Spleen (tissue), 7 donors: ENCODE data around the gene ABCA6.

ENCODE experiments used
- POLR2A ChIP-seq, 3 donors: fragments of 450-650 bp; IDR thresholded peaks; one replicate each; pipeline ENCODE4 v1.5.1; 2017; ENCODE audit warnings: antibody characterized with exemption in 3 of 3, mild to moderate bottlenecking in 1 of 3
- TF ChIP-seq, protein P1 (sequence below), 11 experiments: fragments of 200-600 bp in 7 of 11; fragments of 450-650 bp in 4 of 11; sonication (generic) in 4 of 11; IDR thresholded peaks in 8 of 11; conservative IDR thresholded peaks in 3 of 11; 1 replicate in 7 of 11; 2 replicates in 4 of 11; pipeline versions ENCODE4 v1.4.0 to v1.8.0; 2016 to 2021; ENCODE audit warnings: antibody characterized with exemption in 11 of 11, inconsistent platforms in 4 of 11, mild to moderate bottlenecking in 1 of 11
- donor health status: DM: no; HTN: no; CAD: no; lungs with moderate emphysema.
- donor health status: DM: no; HTN: no; CAD: no.
- donor health status: DM: no; HTN: no; CAD: no.

DNA sequence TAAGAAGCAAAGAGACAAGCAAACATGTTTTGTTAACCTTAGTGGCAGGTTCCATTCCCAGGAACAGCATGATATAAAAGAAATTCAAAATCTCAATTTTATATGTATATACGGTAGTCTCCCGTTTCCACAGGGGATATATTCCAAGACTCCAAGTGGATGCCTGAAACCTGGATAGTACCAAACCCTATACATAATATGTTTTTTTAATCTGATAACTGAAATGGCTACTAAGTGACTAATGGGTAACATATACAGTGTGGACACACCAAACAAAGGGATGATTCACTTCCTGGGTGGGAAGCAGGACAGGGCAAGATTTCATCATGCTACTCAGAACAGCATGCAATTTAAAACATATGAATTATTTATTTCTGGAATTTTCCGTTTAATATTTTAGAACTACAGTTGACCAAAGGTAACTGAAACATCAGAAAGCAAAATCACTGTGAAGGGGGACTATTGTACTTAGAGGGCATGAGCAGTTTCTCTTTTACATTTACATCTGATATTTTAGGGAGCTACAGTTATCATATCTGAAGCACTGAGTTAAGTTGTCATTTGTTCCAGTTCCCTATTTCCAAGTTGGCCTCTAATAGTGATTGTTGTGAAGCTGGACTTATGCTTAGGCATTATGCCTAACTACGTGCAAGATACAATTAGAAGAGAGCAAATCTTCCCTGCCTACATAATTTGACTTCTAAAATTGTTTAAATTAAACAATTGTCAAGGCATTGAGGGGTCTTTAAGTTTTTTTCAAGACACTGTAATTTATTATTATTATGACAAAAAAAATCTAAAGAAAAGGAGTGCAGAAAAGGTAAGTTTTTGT lies 34.1 kb upstream of the ABCA6 start:
- TF ChIP-seq, protein P1, sequence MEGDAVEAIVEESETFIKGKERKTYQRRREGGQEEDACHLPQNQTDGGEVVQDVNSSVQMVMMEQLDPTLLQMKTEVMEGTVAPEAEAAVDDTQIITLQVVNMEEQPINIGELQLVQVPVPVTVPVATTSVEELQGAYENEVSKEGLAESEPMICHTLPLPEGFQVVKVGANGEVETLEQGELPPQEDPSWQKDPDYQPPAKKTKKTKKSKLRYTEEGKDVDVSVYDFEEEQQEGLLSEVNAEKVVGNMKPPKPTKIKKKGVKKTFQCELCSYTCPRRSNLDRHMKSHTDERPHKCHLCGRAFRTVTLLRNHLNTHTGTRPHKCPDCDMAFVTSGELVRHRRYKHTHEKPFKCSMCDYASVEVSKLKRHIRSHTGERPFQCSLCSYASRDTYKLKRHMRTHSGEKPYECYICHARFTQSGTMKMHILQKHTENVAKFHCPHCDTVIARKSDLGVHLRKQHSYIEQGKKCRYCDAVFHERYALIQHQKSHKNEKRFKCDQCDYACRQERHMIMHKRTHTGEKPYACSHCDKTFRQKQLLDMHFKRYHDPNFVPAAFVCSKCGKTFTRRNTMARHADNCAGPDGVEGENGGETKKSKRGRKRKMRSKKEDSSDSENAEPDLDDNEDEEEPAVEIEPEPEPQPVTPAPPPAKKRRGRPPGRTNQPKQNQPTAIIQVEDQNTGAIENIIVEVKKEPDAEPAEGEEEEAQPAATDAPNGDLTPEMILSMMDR (IDR thresholded peaks at IDR 0.05 in 8 of 11, conservative IDR thresholded peaks at IDR 0.05 in 3 of 11): no peak
- no peak for TF ChIP-seq POLR2A (IDR thresholded peaks at IDR 0.05)
